Stimulated activated CD8-positive, alpha-beta memory T cell treated with anti-CD3 and anti-CD28 coated beads, Interleukin-4, amount 100 ng/mL, for 48 hours (primary cell): ENCODE results near the gene GCK.
A peak's percentile ranks its signal among the peaks of the same experiment; 100 is the strongest.

Experiments
- DNase-seq: peaks from one replicate; pipeline ENCODE4 v3.0.0-alpha.2; 2020

The GCK gene

GRCh38 chr7:44153948-44154335, 35.3 kb downstream of the GCK start:
- no peak for DNase-seq

- no peak for DNase-seq
These were observed 36.0 kb downstream of the GCK start for GRCh38 chr7:44152971-44153947.

GRCh38 chr7:44151956-44152355, 37.3 kb downstream of the GCK start:
- no peak for DNase-seq

- DNase-seq: no peak
These were observed 38.0 kb downstream of the GCK start for GRCh38 chr7:44150966-44151941.

GRCh38 chr7:44150466-44150832, 38.8 kb downstream of the GCK start:
- no peak for DNase-seq

GRCh38 chr7:44149571-44150465, 39.4 kb downstream of the GCK start:
- DNase-seq: no peak

- DNase-seq: no peak
These were observed 40.2 kb downstream of the GCK start for GRCh38 chr7:44148961-44149536.

- DNase-seq: no peak
These were observed 41.1 kb downstream of the GCK start for GRCh38 chr7:44148166-44148565.

GRCh38 chr7:44147026-44147991, 41.9 kb downstream of the GCK start:
- DNase-seq: no peak

GRCh38 chr7:44145969-44146911, 43.0 kb downstream of the GCK start:
- peak; percentile 76 for DNase-seq

GRCh38 chr7:44145479-44145968, 43.7 kb downstream of the GCK start:
- peak; percentile 62 for DNase-seq

GRCh38 chr7:44144968-44145478, 44.2 kb downstream of the GCK start:
- DNase-seq: no peak

- DNase-seq: no peak
These were observed 44.7 kb downstream of the GCK start for GRCh38 chr7:44144426-44144967.

GRCh38 chr7:44143646-44144250, 45.5 kb downstream of the GCK start:
- DNase-seq: no peak

- no peak for DNase-seq
These were observed 47.2 kb downstream of the GCK start for GRCh38 chr7:44142028-44142427.

- no peak for DNase-seq
These were observed 47.9 kb downstream of the GCK start, which contains the start of gene MYL7 for GRCh38 chr7:44141221-44141850. MYL7 (minus strand) TSS chr7:44141332; CDS start chr7:44141305, 27 bp downstream.

GRCh38 chr7:44140341-44140740, 48.9 kb downstream of the GCK start:
- no peak for DNase-seq
